ENCODE results near the gene VIPR2. TPM values are rescaled to one million over a fixed set of nuclear protein-coding genes. Genes with fewer than 3 reads are reported as not detected.
"Not testable (repeated sequence)": the region's sequence is repeated elsewhere in the genome, so short reads cannot be mapped to it uniquely, and the experiment has no call there.

The VIPR2 gene
- total RNA-seq, 1 donor from 2014 or later, result not detected

GRCh38 chr7:159136442-159136841 lies 8.2 kb downstream of the VIPR2 start:
- H3K4me3 ChIP-seq (ENCODE audit: low read depth, low read length), result no peak overlapping the region
- DNase-seq (ENCODE audit: low read depth) (no peak), FAIRE-seq (no peak)
- no peaks in the 10 kb centered on the region for H3K27me3 ChIP-seq (ENCODE audit: control insufficient read depth, insufficient read depth, low read length)
- no peaks in the 10 kb centered on the region for H3K36me3 ChIP-seq (ENCODE audit: control insufficient read depth, insufficient read depth, low read length)
- TF ChIP-seq CTCF (IDR thresholded peaks at IDR 0.05; ENCODE audit: insufficient read depth, low read length, severe bottlenecking), result no peak

- DNase-seq (ENCODE audit: low read depth) (no peak), FAIRE-seq (no peak)
- TF ChIP-seq CTCF (IDR thresholded peaks at IDR 0.05; ENCODE audit: insufficient read depth, low read length, severe bottlenecking), result no peak
- Histone ChIP-seq H3K36me3 (ENCODE audit: control insufficient read depth, insufficient read depth, low read length) (no peaks in the 10 kb centered on the region), H3K27me3 (ENCODE audit: control insufficient read depth, insufficient read depth, low read length) (no peaks in the 10 kb centered on the region), H3K4me3 (ENCODE audit: low read depth, low read length) (no peak overlapping the region)
These were observed 8.7 kb downstream of the VIPR2 start for GRCh38 chr7:159136013-159136412.

- H3K4me3 ChIP-seq (ENCODE audit: low read depth, low read length); FAIRE-seq: not testable (repeated sequence)
These were observed 11.8 kb downstream of the VIPR2 start for GRCh38 chr7:159132670-159133443.

GRCh38 chr7:159130820-159131219 lies 13.8 kb downstream of the VIPR2 start:
- no peaks in the 10 kb centered on the region for H3K36me3 ChIP-seq (ENCODE audit: control insufficient read depth, insufficient read depth, low read length)
- no peak for TF ChIP-seq CTCF (IDR thresholded peaks at IDR 0.05; ENCODE audit: insufficient read depth, low read length, severe bottlenecking)
- H3K4me3 ChIP-seq (ENCODE audit: low read depth, low read length), result no peak overlapping the region
- H3K27me3 ChIP-seq (ENCODE audit: control insufficient read depth, insufficient read depth, low read length), result no peaks in the 10 kb centered on the region
- no peak for DNase-seq (ENCODE audit: low read depth)
- FAIRE-seq, result no peak

More at GRCh38 chr7:159132670-159133443, 11.8 kb downstream of the VIPR2 start:
- H3K27me3 ChIP-seq (ENCODE audit: control insufficient read depth, insufficient read depth, low read length); H3K36me3 ChIP-seq (ENCODE audit: control insufficient read depth, insufficient read depth, low read length); DNase-seq (ENCODE audit: low read depth): not testable (repeated sequence)

- FAIRE-seq (no peak), DNase-seq (ENCODE audit: low read depth) (no peak)
- TF ChIP-seq CTCF (IDR thresholded peaks at IDR 0.05; ENCODE audit: insufficient read depth, low read length, severe bottlenecking), result no peak
- no peak overlapping the region for H3K4me3 ChIP-seq (ENCODE audit: low read depth, low read length)
- H3K27me3 ChIP-seq (ENCODE audit: control insufficient read depth, insufficient read depth, low read length), result no peaks in the 10 kb centered on the region
- H3K36me3 ChIP-seq (ENCODE audit: control insufficient read depth, insufficient read depth, low read length), result no peaks in the 10 kb centered on the region
These were observed 14.4 kb downstream of the VIPR2 start for GRCh38 chr7:159130199-159130775.

GRCh38 chr7:159128767-159129166 lies 15.9 kb downstream of the VIPR2 start:
- Histone ChIP-seq H3K4me3 (ENCODE audit: low read depth, low read length) (no peak overlapping the region), H3K27me3 (ENCODE audit: control insufficient read depth, insufficient read depth, low read length) (no peaks in the 10 kb centered on the region), H3K36me3 (ENCODE audit: control insufficient read depth, insufficient read depth, low read length) (no peaks in the 10 kb centered on the region)
- TF ChIP-seq CTCF (IDR thresholded peaks at IDR 0.05; ENCODE audit: insufficient read depth, low read length, severe bottlenecking), result no peak
- DNase-seq (ENCODE audit: low read depth), result no peak
- FAIRE-seq, result no peak

All from bronchial epithelial cell (primary cell).